Sigmoid colon (tissue), 4 donors: Measurements from ENCODE around the gene EPHB1.

Experiments
- POLR2A ChIP-seq, 2 donors: fragments of 450-650 bp; IDR thresholded peaks; one replicate each; pipeline ENCODE4 v1.6.1; 2016; ENCODE audit warnings: antibody characterized with exemption in 2 of 2, mild to moderate bottlenecking in 2 of 2, moderate library complexity in 2 of 2
- POLR2AphosphoS5 ChIP-seq, 4 donors: sonication (generic); formaldehyde crosslinking; IDR thresholded peaks; one replicate each; pipeline ENCODE4 v1.6.1; 2017; ENCODE audit warnings: antibody characterized with exemption in 4 of 4
- TF ChIP-seq, protein P1 (sequence below), 4 experiments: fragments of 450-650 bp in 3 of 4; fragments of 200-600 bp in 1 of 4; IDR thresholded peaks; one replicate each; pipeline ENCODE4 v1.5.1; 2016 to 2019; ENCODE audit warnings: antibody characterized with exemption in 4 of 4, mild to moderate bottlenecking in 3 of 4, moderate library complexity in 2 of 4

DNA sequence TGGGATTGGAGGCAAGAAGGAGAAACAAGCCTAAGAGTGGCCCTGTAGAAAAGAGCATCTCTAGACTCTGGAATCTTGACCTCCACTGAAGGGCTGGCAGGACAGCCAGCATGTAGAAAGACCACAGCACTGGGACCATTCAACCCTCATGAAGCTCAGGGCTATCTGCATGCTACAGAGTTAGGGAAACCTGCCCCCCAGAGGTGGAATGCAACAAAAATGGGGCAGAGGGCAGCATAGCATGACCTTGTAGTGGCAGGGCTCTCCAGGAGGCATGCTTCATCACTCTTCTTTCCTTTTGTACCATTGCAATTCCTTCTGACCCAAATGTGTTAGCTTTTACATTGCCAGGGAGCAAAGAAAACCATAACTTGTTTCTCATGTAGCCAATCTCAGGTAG lies 445.4 kb downstream of the EPHB1 start:
- TF ChIP-seq, protein P1, sequence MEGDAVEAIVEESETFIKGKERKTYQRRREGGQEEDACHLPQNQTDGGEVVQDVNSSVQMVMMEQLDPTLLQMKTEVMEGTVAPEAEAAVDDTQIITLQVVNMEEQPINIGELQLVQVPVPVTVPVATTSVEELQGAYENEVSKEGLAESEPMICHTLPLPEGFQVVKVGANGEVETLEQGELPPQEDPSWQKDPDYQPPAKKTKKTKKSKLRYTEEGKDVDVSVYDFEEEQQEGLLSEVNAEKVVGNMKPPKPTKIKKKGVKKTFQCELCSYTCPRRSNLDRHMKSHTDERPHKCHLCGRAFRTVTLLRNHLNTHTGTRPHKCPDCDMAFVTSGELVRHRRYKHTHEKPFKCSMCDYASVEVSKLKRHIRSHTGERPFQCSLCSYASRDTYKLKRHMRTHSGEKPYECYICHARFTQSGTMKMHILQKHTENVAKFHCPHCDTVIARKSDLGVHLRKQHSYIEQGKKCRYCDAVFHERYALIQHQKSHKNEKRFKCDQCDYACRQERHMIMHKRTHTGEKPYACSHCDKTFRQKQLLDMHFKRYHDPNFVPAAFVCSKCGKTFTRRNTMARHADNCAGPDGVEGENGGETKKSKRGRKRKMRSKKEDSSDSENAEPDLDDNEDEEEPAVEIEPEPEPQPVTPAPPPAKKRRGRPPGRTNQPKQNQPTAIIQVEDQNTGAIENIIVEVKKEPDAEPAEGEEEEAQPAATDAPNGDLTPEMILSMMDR (IDR thresholded peaks at IDR 0.05), result no peak
- TF ChIP-seq POLR2A (IDR thresholded peaks at IDR 0.05) (no peak), POLR2AphosphoS5 (IDR thresholded peaks at IDR 0.05) (no peak)
